ENCODE results near the gene ADAP1.
"Not testable (repeated sequence)": the region's sequence is repeated elsewhere in the genome, so short reads cannot be mapped to it uniquely, and the experiment has no call there.

The ADAP1 gene, protein sequence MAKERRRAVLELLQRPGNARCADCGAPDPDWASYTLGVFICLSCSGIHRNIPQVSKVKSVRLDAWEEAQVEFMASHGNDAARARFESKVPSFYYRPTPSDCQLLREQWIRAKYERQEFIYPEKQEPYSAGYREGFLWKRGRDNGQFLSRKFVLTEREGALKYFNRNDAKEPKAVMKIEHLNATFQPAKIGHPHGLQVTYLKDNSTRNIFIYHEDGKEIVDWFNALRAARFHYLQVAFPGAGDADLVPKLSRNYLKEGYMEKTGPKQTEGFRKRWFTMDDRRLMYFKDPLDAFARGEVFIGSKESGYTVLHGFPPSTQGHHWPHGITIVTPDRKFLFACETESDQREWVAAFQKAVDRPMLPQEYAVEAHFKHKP

GRCh38 chr7:954330-955238, at the start of gene ADAP1:
TSS of gene ADAP1 (minus strand) at chr7:954680. CDS start at chr7:954477, 203 bp downstream.
- DNase-seq = no peak
- no peaks in the 10 kb centered on the region for H3K4me1 ChIP-seq (ENCODE audit: insufficient read depth, low read length)
- no peaks in the 10 kb centered on the region; the same call in 1 of the 2 replicates for H4K20me1 ChIP-seq (ENCODE audit: insufficient read depth, low read length)
- no peak within 1 kb of the TSS for H3K9ac ChIP-seq (ENCODE audit: low read depth, low read length)
- H3K27me3 ChIP-seq (ENCODE audit: insufficient read depth, low read length, poor library complexity) = no peaks in the 10 kb centered on the region
- no peak for ATAC-seq (ENCODE audit: insufficient read depth, low read depth)
- H3K27ac ChIP-seq (ENCODE audit: low read length) = no peak within 1 kb of the TSS
- TF ChIP-seq EZH2 (IDR thresholded peaks at IDR 0.05; ENCODE audit: borderline replicate concordance, low read depth, low read length, severe bottlenecking) (no peak), CTCF (IDR thresholded peaks at IDR 0.05; ENCODE audit: borderline replicate concordance, extremely low read depth, low read length, poor library complexity, severe bottlenecking) (no peak)
- no peak within 1 kb of the TSS for H3K4me2 ChIP-seq (ENCODE audit: insufficient read depth, low read length)
- H3K4me3 ChIP-seq (ENCODE audit: low read depth in 1 of 2, low read length in 2 of 2) = no peak within 1 kb of the TSS
- no peak within 1 kb of the TSS for H2AFZ ChIP-seq (ENCODE audit: low read depth, low read length)
- H3K36me3 ChIP-seq (ENCODE audit: insufficient read depth, low read length) = no peaks in the 10 kb centered on the region
- no peaks in the 10 kb centered on the region for H3K79me2 ChIP-seq (ENCODE audit: insufficient read depth, low read length)
- H3K9me3 ChIP-seq (ENCODE audit: insufficient read depth, low read length, severe bottlenecking) = no peaks in the 10 kb centered on the region

DNA sequence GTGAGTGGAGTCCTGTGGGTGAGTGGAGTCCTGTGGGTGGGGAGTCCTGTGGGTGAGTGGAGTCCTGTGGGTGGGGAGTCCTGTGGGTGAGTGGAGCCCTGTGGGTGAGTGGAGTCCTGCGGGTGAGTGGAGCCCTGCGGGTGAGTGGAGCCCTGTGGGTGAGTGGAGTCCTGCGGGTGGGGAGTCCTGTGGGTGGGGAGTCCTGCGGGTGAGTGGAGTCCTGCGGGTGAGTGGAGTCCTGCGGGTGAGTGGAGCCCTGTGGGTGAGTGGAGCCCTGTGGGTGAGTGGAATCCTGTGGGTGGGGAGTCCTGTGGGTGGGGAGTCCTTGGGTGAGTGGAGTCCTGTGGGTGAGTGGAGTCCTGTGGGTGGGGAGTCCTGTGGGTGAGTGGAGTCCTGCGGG, 48.0 kb upstream of the ADAP1 start:
- H3K4me2 ChIP-seq (ENCODE audit: insufficient read depth, low read length); H3K36me3 ChIP-seq (ENCODE audit: insufficient read depth, low read length); H3K4me3 ChIP-seq (ENCODE audit: low read depth in 1 of 2, low read length in 2 of 2); H3K27me3 ChIP-seq (ENCODE audit: insufficient read depth, low read length, poor library complexity); DNase-seq; H3K79me2 ChIP-seq (ENCODE audit: insufficient read depth, low read length); H2AFZ ChIP-seq (ENCODE audit: low read depth, low read length); H4K20me1 ChIP-seq (ENCODE audit: insufficient read depth, low read length); H3K4me1 ChIP-seq (ENCODE audit: insufficient read depth, low read length); H3K9ac ChIP-seq (ENCODE audit: low read depth, low read length); H3K9me3 ChIP-seq (ENCODE audit: insufficient read depth, low read length, severe bottlenecking); ATAC-seq (ENCODE audit: insufficient read depth, low read depth); H3K27ac ChIP-seq (ENCODE audit: low read length): not testable (repeated sequence)

- not testable (repeated sequence) for H3K9me3 ChIP-seq (ENCODE audit: insufficient read depth, low read length, severe bottlenecking); H3K9ac ChIP-seq (ENCODE audit: low read depth, low read length); H4K20me1 ChIP-seq (ENCODE audit: insufficient read depth, low read length); H3K4me2 ChIP-seq (ENCODE audit: insufficient read depth, low read length); H3K36me3 ChIP-seq (ENCODE audit: insufficient read depth, low read length); ATAC-seq (ENCODE audit: insufficient read depth, low read depth); H3K79me2 ChIP-seq (ENCODE audit: insufficient read depth, low read length); H3K4me3 ChIP-seq (ENCODE audit: low read depth in 1 of 2, low read length in 2 of 2); H3K4me1 ChIP-seq (ENCODE audit: insufficient read depth, low read length); H3K27me3 ChIP-seq (ENCODE audit: insufficient read depth, low read length, poor library complexity); H2AFZ ChIP-seq (ENCODE audit: low read depth, low read length); H3K27ac ChIP-seq (ENCODE audit: low read length); DNase-seq
Measured at GRCh38 chr7:1002026-1002425, 47.5 kb upstream of the ADAP1 start.

- not testable (repeated sequence) for DNase-seq; H3K9me3 ChIP-seq (ENCODE audit: insufficient read depth, low read length, severe bottlenecking); H3K79me2 ChIP-seq (ENCODE audit: insufficient read depth, low read length); H3K4me1 ChIP-seq (ENCODE audit: insufficient read depth, low read length); H4K20me1 ChIP-seq (ENCODE audit: insufficient read depth, low read length); H3K4me2 ChIP-seq (ENCODE audit: insufficient read depth, low read length); H3K27me3 ChIP-seq (ENCODE audit: insufficient read depth, low read length, poor library complexity); H3K36me3 ChIP-seq (ENCODE audit: insufficient read depth, low read length); H3K4me3 ChIP-seq (ENCODE audit: low read depth in 1 of 2, low read length in 2 of 2); H3K27ac ChIP-seq (ENCODE audit: low read length); H2AFZ ChIP-seq (ENCODE audit: low read depth, low read length); H3K9ac ChIP-seq (ENCODE audit: low read depth, low read length)
- peak; percentile 74 for ATAC-seq (ENCODE audit: insufficient read depth, low read depth)
Measured at GRCh38 chr7:1001069-1001770, 46.7 kb upstream of the ADAP1 start.

Data from DND-41 (cell line).